HG03097 (cell line): ENCODE data around the gene LAMC3.
"Not testable (repeated sequence)": the region's sequence is repeated elsewhere in the genome, so short reads cannot be mapped to it uniquely, and the experiment has no call there.

ENCODE experiments used
- ATAC-seq: cut with Tn5 transposase; IDR thresholded peaks from one replicate; pipeline ENCODE4 v1.9.1; 2021; ENCODE audit not compliant: unreplicated experiment, low FRiP score

Gene LAMC3

DNA sequence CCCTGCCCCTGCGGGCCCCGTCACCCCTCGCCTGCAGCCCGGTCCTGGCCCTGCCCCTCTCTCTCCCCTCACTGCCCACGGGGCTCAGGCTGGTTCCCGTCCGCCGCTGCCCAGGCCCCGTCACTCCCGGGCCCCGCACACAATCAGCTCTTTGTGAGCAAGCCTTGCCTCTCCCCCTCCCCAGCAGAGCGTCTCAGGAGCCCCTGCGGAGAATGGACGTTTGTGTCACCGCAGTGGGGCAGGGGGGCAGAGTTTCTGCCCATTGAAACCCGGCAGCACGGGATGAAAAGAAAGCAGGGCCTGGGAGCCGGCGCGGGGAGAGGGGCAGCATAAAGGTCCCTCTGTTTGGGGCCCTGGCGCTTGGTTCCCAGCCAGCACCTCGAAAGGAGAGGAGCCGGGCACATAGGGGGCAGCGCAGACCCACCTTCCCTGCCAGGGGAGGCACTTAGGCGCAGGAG is 102.9 kb downstream of the LAMC3 start:
- ATAC-seq: no peak

GRCh38 chr9:131112374-131113154 is 103.6 kb downstream of the LAMC3 start:
- ATAC-seq: no peak

- no peak for ATAC-seq
Measured at GRCh38 chr9:131113655-131114054, 104.7 kb downstream of the LAMC3 start.

GRCh38 chr9:131114084-131114535 is 105.1 kb downstream of the LAMC3 start:
- ATAC-seq: no peak

- not testable (repeated sequence) for ATAC-seq
Measured at GRCh38 chr9:131115360-131115742, 106.4 kb downstream of the LAMC3 start.

- no peak for ATAC-seq
Measured at GRCh38 chr9:131116281-131117120, 107.5 kb downstream of the LAMC3 start.

GRCh38 chr9:131117121-131117761 is 108.3 kb downstream of the LAMC3 start:
- ATAC-seq: no peak

DNA sequence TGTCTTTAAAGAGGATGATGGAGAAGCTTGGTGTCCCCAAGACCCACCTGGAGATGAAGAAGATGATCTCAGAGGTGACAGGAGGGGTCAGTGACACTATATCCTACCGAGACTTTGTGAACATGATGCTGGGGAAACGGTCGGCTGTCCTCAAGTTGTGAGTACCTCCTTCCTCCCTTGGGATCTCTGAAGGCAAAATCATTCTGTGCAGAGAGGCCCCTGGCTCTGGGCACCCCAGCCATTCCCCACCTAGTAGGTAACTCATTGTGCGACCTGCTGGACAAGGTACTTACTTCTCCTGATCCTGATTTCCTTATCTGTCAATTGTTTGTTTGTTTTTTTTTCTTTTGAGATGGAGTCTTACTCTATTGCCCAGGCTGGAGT is 108.8 kb downstream of the LAMC3 start:
- ATAC-seq: no peak

GRCh38 chr9:131119600-131119999 is 110.6 kb downstream of the LAMC3 start:
- no peak for ATAC-seq

DNA sequence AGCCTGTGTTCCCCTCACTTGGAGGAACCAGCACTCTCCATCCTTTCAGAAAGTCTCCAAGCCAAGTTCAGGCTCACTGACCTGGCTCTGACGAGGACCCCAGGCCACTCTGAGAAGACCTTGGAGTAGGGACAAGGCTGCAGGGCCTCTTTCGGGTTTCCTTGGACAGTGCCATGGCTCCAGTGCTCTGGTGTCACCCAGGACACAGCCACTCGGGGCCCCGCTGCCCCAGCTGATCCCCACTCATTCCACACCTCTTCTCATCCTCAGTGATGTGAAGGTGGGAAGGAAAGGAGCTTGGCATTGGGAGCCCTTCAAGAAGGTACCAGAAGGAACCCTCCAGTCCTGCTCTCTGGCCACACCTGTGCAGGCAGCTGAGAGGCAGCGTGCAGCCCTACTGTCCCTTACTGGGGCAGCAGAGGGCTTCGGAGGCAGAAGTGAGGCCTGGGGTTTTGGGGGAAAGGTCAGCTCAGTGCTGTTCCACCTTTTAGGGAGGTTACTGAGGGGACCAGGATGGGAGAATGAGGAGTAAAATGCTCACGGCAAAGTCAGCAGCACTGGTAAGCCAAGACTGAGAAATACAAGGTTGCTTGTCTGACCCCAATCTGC is 111.8 kb downstream of the LAMC3 start:
- no peak for ATAC-seq

DNA sequence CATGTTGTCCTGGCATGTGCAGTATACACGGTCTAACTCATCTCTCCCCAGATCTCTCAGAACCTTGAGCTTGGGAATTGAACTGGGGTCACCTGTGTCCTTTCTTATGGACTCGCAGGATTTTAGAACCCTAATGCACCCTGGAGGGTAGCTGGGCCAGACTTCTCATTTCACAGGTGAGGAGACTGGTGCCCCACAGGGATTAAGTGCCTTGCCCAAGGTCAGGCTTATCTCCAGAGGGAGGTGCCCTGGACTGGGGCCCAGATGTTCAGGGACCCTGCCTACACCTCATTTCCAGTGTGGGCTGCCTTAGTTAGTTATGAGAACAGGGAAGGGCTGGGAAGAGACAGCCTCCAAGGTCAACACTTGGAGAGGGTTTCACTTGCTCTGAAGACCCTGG is 112.4 kb downstream of the LAMC3 start:
- no peak for ATAC-seq

DNA sequence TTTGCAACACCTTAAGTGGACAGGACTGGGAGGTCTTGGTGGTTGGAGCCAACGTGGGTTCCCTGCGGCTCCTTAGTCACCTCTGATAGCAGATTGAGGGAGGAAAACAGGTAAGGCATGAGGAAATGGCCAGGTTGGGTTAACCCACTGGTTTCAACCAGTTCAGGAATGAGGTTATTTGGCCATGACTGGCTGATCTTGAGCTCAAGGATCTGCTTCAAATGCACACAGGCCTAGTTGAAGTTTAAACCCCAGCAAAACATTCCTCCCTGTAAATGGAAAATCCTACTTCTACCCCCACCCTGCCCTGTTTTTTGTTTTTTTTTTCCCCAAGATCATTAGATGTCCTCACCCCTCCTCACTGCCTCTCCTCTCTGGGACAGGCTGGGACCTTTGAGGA is 113.2 kb downstream of the LAMC3 start:
- ATAC-seq: no peak

DNA sequence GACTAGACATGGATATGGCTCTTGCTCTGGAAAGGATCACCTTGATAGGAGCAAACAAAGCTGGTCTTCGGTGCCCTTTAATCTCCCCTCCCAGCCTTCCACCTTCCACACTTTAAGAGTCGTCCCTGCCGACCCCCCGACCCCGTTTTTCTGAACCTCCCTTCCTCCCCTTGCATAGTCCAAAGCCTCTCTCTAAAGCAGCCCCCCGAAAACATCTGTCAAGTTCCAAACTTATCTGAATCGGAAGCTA is 116.0 kb downstream of the LAMC3 start:
- ATAC-seq: peak; percentile 5

GRCh38 chr9:131125288-131126058 is 116.5 kb downstream of the LAMC3 start, which contains the start of gene NUP214:
Gene NUP214 (plus strand): TSS chr9:131125586. CDS start chr9:131125705, 119 bp downstream.
- ATAC-seq: peak; percentile 92

DNA sequence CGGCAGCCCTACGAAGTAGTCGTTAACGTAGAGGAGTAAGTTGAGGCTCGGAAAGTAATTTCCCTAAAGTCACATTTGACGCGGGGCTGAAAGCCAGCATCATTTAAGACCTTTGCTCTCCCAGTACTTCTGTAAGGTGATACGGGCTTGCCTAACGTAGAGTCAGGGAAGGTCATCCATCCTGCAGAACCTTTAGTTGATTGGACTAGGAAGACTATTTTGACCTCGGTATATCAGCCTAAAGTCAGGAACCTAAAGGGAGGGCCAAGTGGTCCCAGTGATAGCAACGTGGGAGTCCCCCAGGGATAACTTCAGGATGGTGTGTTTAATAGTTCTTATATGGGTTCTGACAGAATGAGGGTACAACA is 117.1 kb downstream of the LAMC3 start:
- ATAC-seq: no peak

DNA sequence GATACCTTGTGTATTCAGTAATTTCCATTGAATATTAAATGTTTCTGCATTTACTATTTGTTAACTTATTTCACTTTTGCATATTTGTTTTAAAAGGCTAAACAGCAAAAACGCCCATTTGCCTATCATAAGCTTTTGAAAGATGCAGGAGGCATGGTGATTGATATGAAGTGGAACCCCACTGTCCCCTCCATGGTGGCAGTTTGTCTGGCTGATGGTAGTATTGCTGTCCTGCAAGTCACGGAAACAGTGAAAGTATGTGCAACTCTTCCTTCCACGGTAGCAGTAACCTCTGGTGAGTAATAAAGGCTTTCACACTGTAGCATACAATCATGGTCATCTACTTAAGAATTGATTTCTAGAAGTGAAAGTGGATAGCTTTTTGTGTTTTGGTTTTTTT is 120.2 kb downstream of the LAMC3 start:
- ATAC-seq: no peak

DNA sequence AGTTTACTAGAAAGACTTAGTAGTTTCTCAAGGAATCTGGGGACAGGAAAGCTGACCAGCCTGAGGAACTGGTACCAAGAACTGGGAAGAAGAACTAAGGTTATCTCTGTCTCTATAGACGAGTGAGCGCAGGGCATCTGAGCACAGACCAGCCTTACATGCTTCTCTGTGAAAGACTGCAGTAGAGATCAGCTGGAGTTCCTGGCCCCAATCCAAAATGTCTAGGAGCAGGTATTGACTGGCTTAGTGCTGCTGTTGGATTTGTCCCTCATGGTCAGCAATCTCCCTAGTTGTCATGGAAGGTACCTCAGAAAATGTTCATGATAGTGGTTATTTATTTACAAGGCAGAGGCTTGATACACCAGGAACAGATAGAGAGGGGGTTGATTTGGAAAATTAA is 129.7 kb downstream of the LAMC3 start:
- ATAC-seq: no peak

- ATAC-seq: no peak
Measured at GRCh38 chr9:131140112-131140511, 131.1 kb downstream of the LAMC3 start.

GRCh38 chr9:131140550-131140949 is 131.6 kb downstream of the LAMC3 start:
- ATAC-seq: no peak

GRCh38 chr9:131142160-131142559 is 133.2 kb downstream of the LAMC3 start:
- no peak for ATAC-seq
